ENCODE measurements around the gene TBX4.
"Not testable (repeated sequence)": the region's sequence is repeated elsewhere in the genome, so short reads cannot be mapped to it uniquely, and the experiment has no call there.

The TBX4 gene

DNA sequence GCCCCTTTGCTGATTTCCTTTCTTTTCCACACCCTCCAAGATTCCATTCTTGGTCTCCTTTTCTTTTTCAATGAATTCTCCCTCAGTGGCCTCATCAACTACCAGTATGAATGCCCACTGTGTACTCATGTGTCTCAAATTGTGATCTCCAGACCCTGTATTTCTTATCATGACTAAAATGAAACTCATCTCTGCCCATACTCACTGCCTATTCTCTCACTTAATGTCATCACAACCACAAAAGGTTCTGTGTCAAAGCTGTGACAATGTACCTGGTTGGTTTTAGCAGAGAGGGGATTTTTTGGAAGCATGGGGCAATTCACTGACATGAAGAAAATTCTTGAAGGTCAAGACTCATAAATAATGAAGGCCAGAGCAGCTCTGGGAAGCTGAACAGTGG, 11.5 kb upstream of the TBX4 start:
- H3K27ac ChIP-seq, result no peak overlapping the region
- H3K36me3 ChIP-seq (ENCODE audit: insufficient read depth), result no peaks in the 10 kb centered on the region
- no peak overlapping the region for H3K9ac ChIP-seq
- no peaks in the 10 kb centered on the region for H3K79me2 ChIP-seq (ENCODE audit: insufficient read depth, low read depth)
- TF ChIP-seq, protein P1, sequence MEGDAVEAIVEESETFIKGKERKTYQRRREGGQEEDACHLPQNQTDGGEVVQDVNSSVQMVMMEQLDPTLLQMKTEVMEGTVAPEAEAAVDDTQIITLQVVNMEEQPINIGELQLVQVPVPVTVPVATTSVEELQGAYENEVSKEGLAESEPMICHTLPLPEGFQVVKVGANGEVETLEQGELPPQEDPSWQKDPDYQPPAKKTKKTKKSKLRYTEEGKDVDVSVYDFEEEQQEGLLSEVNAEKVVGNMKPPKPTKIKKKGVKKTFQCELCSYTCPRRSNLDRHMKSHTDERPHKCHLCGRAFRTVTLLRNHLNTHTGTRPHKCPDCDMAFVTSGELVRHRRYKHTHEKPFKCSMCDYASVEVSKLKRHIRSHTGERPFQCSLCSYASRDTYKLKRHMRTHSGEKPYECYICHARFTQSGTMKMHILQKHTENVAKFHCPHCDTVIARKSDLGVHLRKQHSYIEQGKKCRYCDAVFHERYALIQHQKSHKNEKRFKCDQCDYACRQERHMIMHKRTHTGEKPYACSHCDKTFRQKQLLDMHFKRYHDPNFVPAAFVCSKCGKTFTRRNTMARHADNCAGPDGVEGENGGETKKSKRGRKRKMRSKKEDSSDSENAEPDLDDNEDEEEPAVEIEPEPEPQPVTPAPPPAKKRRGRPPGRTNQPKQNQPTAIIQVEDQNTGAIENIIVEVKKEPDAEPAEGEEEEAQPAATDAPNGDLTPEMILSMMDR (conservative IDR thresholded peaks at IDR 0.05; ENCODE audit: low read depth, low read length), result no peak
- no peaks in the 10 kb centered on the region for H3K27me3 ChIP-seq (ENCODE audit: insufficient read depth, low read depth)
- H3K4me2 ChIP-seq, result no peak overlapping the region
- H3K4me3 ChIP-seq (IDR thresholded peaks at IDR 0.05; ENCODE audit: insufficient read depth, low read depth, low read length), result no peak overlapping the region
- H2AFZ ChIP-seq (ENCODE audit: low read depth), result no peak overlapping the region
- H3K4me1 ChIP-seq (ENCODE audit: low read depth, poor library complexity, severe bottlenecking), result no peaks in the 10 kb centered on the region
- no peaks in the 10 kb centered on the region for H4K20me1 ChIP-seq (ENCODE audit: insufficient read depth)

DNA sequence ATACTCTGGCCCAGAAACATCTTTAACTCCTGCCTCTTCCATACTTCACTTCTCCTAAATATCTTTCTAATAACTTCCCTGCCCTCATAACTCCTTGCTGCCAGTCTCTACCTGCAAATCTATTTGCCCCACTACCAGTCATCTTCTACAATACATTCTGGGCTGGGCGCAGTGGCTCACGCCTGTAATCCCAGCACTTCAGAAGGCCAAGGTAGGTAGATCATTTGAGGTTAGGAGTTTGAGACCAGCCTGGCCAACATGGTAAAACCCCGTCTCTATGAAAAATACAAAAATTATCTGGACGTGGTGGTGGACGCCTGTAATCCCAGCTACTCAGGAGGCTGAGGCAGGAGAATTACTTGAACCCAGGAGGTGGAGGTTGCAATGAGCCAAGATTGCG, 10.7 kb upstream of the TBX4 start:
- H2AFZ ChIP-seq (ENCODE audit: low read depth); H3K36me3 ChIP-seq (ENCODE audit: insufficient read depth); H4K20me1 ChIP-seq (ENCODE audit: insufficient read depth); H3K27ac ChIP-seq; H3K9ac ChIP-seq; H3K79me2 ChIP-seq (ENCODE audit: insufficient read depth, low read depth); H3K4me3 ChIP-seq (IDR thresholded peaks at IDR 0.05; ENCODE audit: insufficient read depth, low read depth, low read length); H3K4me1 ChIP-seq (ENCODE audit: low read depth, poor library complexity, severe bottlenecking); H3K4me2 ChIP-seq; H3K27me3 ChIP-seq (ENCODE audit: insufficient read depth, low read depth): not testable (repeated sequence)

DNA sequence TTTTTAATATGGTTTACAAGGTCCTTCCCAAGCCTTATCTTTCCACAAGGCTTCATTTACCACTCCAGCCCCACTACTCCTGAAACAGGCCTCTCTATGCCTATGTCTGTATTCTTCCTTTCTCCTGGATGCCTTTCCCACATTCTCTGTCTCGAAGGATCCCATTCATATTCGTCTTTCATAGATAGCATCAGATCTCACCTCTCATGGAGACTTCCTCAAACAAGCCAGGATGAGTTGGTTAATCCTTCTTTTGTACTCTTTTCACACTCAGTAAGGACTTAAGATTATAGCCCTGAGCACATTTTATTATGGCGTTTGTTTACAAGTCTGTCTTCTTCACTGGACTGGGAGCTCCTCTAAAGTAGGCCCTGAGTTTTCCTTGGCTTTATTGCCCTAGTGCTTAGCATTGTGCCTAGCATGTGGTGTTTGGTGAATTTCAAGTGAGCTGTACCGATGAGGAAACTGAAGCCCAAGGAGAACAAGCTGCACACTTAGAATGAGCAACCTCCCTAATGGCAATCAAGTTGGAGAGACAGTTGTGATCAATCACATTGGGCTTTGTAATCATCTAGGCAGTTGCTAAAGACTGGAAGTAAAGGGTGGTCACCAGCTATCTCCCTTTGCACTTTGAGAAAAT, 10.0 kb upstream of the TBX4 start:
- no peaks in the 10 kb centered on the region for H3K79me2 ChIP-seq (ENCODE audit: insufficient read depth, low read depth)
- no peak overlapping the region for H3K27ac ChIP-seq
- H3K4me2 ChIP-seq, result no peak overlapping the region
- H3K4me3 ChIP-seq (IDR thresholded peaks at IDR 0.05; ENCODE audit: insufficient read depth, low read depth, low read length), result no peak overlapping the region
- H3K9ac ChIP-seq, result no peak overlapping the region
- TF ChIP-seq, protein P1 (conservative IDR thresholded peaks at IDR 0.05; ENCODE audit: low read depth, low read length), result no peak
- H2AFZ ChIP-seq (ENCODE audit: low read depth), result no peak overlapping the region
- no peaks in the 10 kb centered on the region for H3K36me3 ChIP-seq (ENCODE audit: insufficient read depth)
- no peaks in the 10 kb centered on the region for H4K20me1 ChIP-seq (ENCODE audit: insufficient read depth)
- no peaks in the 10 kb centered on the region for H3K4me1 ChIP-seq (ENCODE audit: low read depth, poor library complexity, severe bottlenecking)
- H3K27me3 ChIP-seq (ENCODE audit: insufficient read depth, low read depth), result no peaks in the 10 kb centered on the region

DNA sequence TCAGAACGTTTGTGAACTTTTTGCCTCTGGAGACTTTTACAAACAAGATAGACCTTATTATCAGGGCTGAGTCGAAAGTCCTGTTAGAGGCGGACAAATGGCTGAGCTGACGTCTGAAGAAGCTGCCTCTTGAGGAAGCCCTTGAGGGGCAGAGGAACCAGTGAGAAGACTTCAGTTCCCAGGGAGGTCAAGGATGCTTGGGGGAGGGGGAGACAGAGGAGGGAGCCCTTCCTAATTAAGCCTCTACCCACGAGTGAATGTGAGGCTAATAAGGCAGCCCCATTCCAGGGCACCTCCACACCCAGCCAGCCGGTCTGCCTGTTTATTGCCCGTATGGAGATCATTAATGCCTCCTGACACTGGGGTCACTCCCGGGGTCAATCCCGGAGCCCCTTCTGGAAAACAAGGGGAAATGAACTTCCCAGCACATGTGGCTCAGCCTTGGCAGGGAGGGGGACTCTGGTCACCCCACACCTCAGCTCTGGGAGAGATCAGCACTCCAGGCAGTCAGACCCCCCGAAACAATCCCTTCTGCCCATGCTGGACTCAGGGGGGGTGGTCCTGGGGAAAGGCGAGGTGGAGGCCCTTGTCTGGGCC, 9.2 kb upstream of the TBX4 start:
- no peak overlapping the region for H3K27ac ChIP-seq
- H2AFZ ChIP-seq (ENCODE audit: low read depth), result no peak overlapping the region
- no peaks in the 10 kb centered on the region for H3K79me2 ChIP-seq (ENCODE audit: insufficient read depth, low read depth)
- no peak overlapping the region for H3K9ac ChIP-seq
- H4K20me1 ChIP-seq (ENCODE audit: insufficient read depth), result no peaks in the 10 kb centered on the region
- H3K4me2 ChIP-seq, result no peak overlapping the region
- TF ChIP-seq, protein P1 (conservative IDR thresholded peaks at IDR 0.05; ENCODE audit: low read depth, low read length), result no peak
- H3K36me3 ChIP-seq (ENCODE audit: insufficient read depth), result no peaks in the 10 kb centered on the region
- H3K4me1 ChIP-seq (ENCODE audit: low read depth, poor library complexity, severe bottlenecking), result no peaks in the 10 kb centered on the region
- H3K27me3 ChIP-seq (ENCODE audit: insufficient read depth, low read depth), result no peaks in the 10 kb centered on the region
- H3K4me3 ChIP-seq (IDR thresholded peaks at IDR 0.05; ENCODE audit: insufficient read depth, low read depth, low read length), result no peak overlapping the region

DNA sequence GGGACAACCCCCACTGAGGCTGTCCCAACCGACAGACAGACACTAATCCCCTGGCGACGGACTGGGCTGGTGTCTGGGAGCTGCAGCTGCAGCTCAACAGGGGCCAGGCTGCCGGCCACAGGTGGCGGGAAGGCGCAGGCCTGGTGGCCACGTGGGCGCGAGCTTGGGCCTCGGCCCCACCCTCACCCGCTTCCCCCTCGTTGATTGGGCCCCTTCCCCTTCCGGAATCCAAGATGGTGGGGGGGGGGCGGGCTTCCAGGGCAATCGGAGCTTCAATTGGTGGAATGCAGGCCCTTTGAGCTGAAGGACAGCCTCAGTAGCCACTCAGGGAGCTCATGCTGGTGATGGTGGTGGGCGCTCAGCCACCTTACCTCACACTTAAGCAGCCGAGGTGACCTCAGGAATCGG, 8.7 kb upstream of the TBX4 start:
- Histone ChIP-seq H2AFZ (ENCODE audit: low read depth) (no peak overlapping the region), H3K79me2 (ENCODE audit: insufficient read depth, low read depth) (no peaks in the 10 kb centered on the region), H3K4me2 (no peak overlapping the region), H3K36me3 (ENCODE audit: insufficient read depth) (no peaks in the 10 kb centered on the region), H3K9ac (no peak overlapping the region), H4K20me1 (ENCODE audit: insufficient read depth) (no peaks in the 10 kb centered on the region), H3K27ac (no peak overlapping the region), H3K4me3 (IDR thresholded peaks at IDR 0.05; ENCODE audit: insufficient read depth, low read depth, low read length) (no peak overlapping the region), H3K4me1 (ENCODE audit: low read depth, poor library complexity, severe bottlenecking) (no peaks in the 10 kb centered on the region), H3K27me3 (ENCODE audit: insufficient read depth, low read depth) (no peaks in the 10 kb centered on the region)
- TF ChIP-seq, protein P1 (conservative IDR thresholded peaks at IDR 0.05; ENCODE audit: low read depth, low read length), result no peak

Measured in KMS-11 (cell line).